Endothelial cell of umbilical vein (primary cell): ENCODE data around the gene MAGI1. TPM values are rescaled to one million over a fixed set of nuclear protein-coding genes. Genes with fewer than 3 reads are reported as not detected.

Source experiments
- BruUV-seq: library from RNA; stranded (reverse); fragments of 400-500 nt; replicated peaks from 2 replicates; lab custom pipeline; 2021; lab: Mats Ljungman, UMichigan
- CTCF ChIA-PET: fragments of 300-600, 350-600 bp; sonication (Branson Sonifier 250); formaldehyde crosslinking; loops from one replicate; lab custom pipeline; 2021; ENCODE audit warnings: antibody characterized with exemption, inconsistent platforms; lab: Charles Lee
- POLR2A ChIA-PET: fragments of 300-600, 350-600 bp; sonication (Branson Sonifier 250); formaldehyde crosslinking; loops from one replicate; lab custom pipeline; 2021; ENCODE audit warnings: antibody characterized with exemption, inconsistent platforms; lab: Charles Lee
- DNase-seq: peaks from one replicate; pipeline ENCODE4 v3.0.0-alpha.2; 2011; ENCODE audit warnings: low read depth, low spot score
- FAIRE-seq: peaks from 2 replicates; lab custom pipeline; 2011; peaks lifted over from hg19 to GRCh38; lab: Jason Lieb, UNC
- H2AFZ ChIP-seq: 2 replicates; pipeline ENCODE4 v1.6.0; 2012; ENCODE audit warnings: low read depth, low read length, control low read depth, inconsistent platforms
- H3K27ac ChIP-seq: 2 replicates; pipeline ENCODE4 v1.5.1; 2011; ENCODE audit warnings: low read depth, mild to moderate bottlenecking, control low read depth, low read length, moderate library complexity; ENCODE audit not compliant: insufficient read depth
- H3K27me3 ChIP-seq, 2 experiments: 2 replicates each; pipeline versions ENCODE4 v1.6.0 to v1.6.1; 2011; ENCODE audit warnings: low read length in 2 of 2, mixed read lengths in 1 of 2; ENCODE audit not compliant: control insufficient read depth in 2 of 2, insufficient read depth in 2 of 2
- H3K36me3 ChIP-seq, 2 experiments: 2 replicates in 1 of 2; 3 replicates in 1 of 2; pipeline ENCODE4 v1.5.1; 2011; ENCODE audit warnings: low read length in 2 of 2, mild to moderate bottlenecking in 1 of 2, moderate library complexity in 1 of 2; ENCODE audit not compliant: control insufficient read depth in 2 of 2, insufficient read depth in 2 of 2; ENCODE audit errors: extremely low read depth in 1 of 2
- H3K4me1 ChIP-seq: 3 replicates; pipeline ENCODE4 v1.5.1; 2011; ENCODE audit warnings: mild to moderate bottlenecking, low read length; ENCODE audit not compliant: control insufficient read depth, insufficient read depth; ENCODE audit errors: extremely low read depth
- H3K4me2 ChIP-seq: 2 replicates; pipeline ENCODE4 v1.6.1; 2011; ENCODE audit warnings: low read length, control low read depth, mixed read lengths; ENCODE audit not compliant: insufficient read depth
- H3K4me3 ChIP-seq, 3 experiments: fragments of 200-600 bp in 1 of 3; sonication (generic), shearing (Covaris generic) in 1 of 3; replicated peaks in 1 of 3; 2 replicates each; pipeline ENCODE4 v1.5.1; 2011 to 2016; ENCODE audit warnings: control low read depth in 3 of 3, low read length in 3 of 3, mild to moderate bottlenecking in 2 of 3, inconsistent platforms in 1 of 3, low read depth in 1 of 3, moderate library complexity in 1 of 3; ENCODE audit not compliant: insufficient read depth in 1 of 3
- H3K79me2 ChIP-seq: 2 replicates; pipeline ENCODE4 v1.6.0; 2012; ENCODE audit warnings: low read length, inconsistent platforms; ENCODE audit not compliant: control insufficient read depth, insufficient read depth
- H3K9ac ChIP-seq: replicated peaks from 2 replicates; pipeline ENCODE3; 2011; ENCODE audit warnings: low read length, control low read depth; ENCODE audit not compliant: insufficient read depth; ENCODE audit errors: extremely low read depth
- H3K9me1 ChIP-seq: replicated peaks from 3 replicates; pipeline ENCODE4 v1.6.0; 2011; ENCODE audit warnings: mild to moderate bottlenecking, low read length; ENCODE audit not compliant: control insufficient read depth, insufficient read depth; ENCODE audit errors: extremely low read depth
- H3K9me3 ChIP-seq: replicated peaks from 2 replicates; pipeline ENCODE4 v1.5.1; 2012; ENCODE audit warnings: low read length, inconsistent platforms; ENCODE audit not compliant: control insufficient read depth, insufficient read depth
- H4K20me1 ChIP-seq: replicated peaks from 2 replicates; pipeline ENCODE3; 2011; ENCODE audit warnings: mild to moderate bottlenecking, low read length; ENCODE audit not compliant: control insufficient read depth, insufficient read depth; ENCODE audit errors: extremely low read depth
- EZH2 ChIP-seq: IDR thresholded peaks from 2 replicates; pipeline ENCODE4 v1.6.1; 2012; ENCODE audit warnings: borderline replicate concordance, low read depth, mild to moderate bottlenecking, moderate library complexity, low read length, inconsistent platforms; ENCODE audit not compliant: severe bottlenecking
- GATA2 ChIP-seq: IDR thresholded peaks from 2 replicates; pipeline ENCODE4 v1.7.0; 2011; ENCODE audit warnings: low read depth, mild to moderate bottlenecking, moderate library complexity, mixed read lengths, low read length; ENCODE audit not compliant: insufficient read length, insufficient read depth
- JUN ChIP-seq: IDR thresholded peaks from 2 replicates; pipeline ENCODE4 v1.6.1; 2011; ENCODE audit warnings: borderline replicate concordance, low read depth; ENCODE audit not compliant: insufficient read length, insufficient read depth
- MYC ChIP-seq: IDR thresholded peaks from one replicate; pipeline ENCODE4 v1.6.1; 2011; ENCODE audit warnings: mild to moderate bottlenecking, low read depth, low read length
- POLR2AphosphoS5 ChIP-seq: IDR thresholded peaks from 2 replicates; pipeline ENCODE4 v1.6.1; 2012; ENCODE audit warnings: low read depth, mild to moderate bottlenecking, control low read depth, low read length, moderate library complexity; ENCODE audit not compliant: insufficient read depth
- dilution Hi-C: fragments of 300-500 bp; cut with MboI; formaldehyde crosslinking; loops from one replicate; pipeline ENCODE4 v1.15.0; 2019; ENCODE audit warnings: low sequenced_read_pairs; ENCODE audit not compliant: extremely low pct_ligation_motif_present
- intact Hi-C: fragments of 100-400 bp; cut with micrococcal nuclease; formaldehyde crosslinking; loops from one replicate; pipeline ENCODE4 v1.10.0; 2022
- polyA plus RNA-seq, 4 experiments: library from polyadenylated mRNA; depleted of rRNA in 3 of 4; stranded (reverse) in 3 of 4; unstranded in 1 of 4; fragments of >200 nt; gene quantifications; 2 replicates each; pipeline versions ENCODE4 v1.2.1 to v1.2.3, GENCODE V29; 2011 to 2012; ENCODE audit warnings: missing spikeins in 1 of 4
- total RNA-seq: library from RNA; stranded (reverse); gene quantifications from 2 replicates; pipeline ENCODE4 v1.2.3, GENCODE V29; 2021
- TF ChIP-seq, protein P1 (sequence below): IDR thresholded peaks from 2 replicates; pipeline ENCODE4 v1.6.1; 2011; ENCODE audit not compliant: insufficient read depth, insufficient read length
- TF ChIP-seq, protein P2 (sequence below), 2 donors: IDR thresholded peaks; 1 replicate in 1 of 2; 2 replicates in 1 of 2; pipeline ENCODE4 v1.5.1; 2011; ENCODE audit warnings: low read length in 2 of 2, mild to moderate bottlenecking in 2 of 2, moderate library complexity in 2 of 2, control low read depth in 1 of 2, inconsistent platforms in 1 of 2, low read depth in 1 of 2; ENCODE audit not compliant: insufficient read depth in 1 of 2; ENCODE audit errors: extremely low read depth in 1 of 2

Gene MAGI1
- total and polyA plus RNA-seq, 2 donors (not counting 3 experiments of a cell fraction or from before 2014, with no cell fraction given): 10.1 to 47.9 TPM

DNA sequence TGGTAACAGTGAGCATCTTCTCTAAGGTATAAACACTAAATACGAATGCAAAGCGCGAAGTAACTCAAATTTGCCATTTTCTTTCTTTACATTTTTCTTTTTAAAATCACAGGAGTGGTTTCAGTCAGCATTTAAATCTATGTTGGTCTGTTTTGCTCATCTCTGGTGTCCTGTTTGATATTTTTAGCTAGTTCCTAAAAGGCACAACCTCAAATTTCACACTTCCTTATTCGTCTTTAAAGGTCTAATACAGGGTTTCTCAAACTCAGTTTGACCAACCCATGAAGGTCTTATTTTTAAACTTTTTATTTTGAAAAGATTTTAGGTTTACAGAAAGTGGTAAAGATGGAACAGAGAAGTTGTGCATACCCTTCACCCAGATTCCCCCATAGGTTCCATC lies 201.1 kb downstream of the MAGI1 start:
- no peak for TF ChIP-seq POLR2AphosphoS5
- TF ChIP-seq, protein P1, sequence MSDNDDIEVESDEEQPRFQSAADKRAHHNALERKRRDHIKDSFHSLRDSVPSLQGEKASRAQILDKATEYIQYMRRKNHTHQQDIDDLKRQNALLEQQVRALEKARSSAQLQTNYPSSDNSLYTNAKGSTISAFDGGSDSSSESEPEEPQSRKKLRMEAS: no peak
- TF ChIP-seq EZH2: no peak
- no peak for TF ChIP-seq GATA2
- TF ChIP-seq, protein P2, sequence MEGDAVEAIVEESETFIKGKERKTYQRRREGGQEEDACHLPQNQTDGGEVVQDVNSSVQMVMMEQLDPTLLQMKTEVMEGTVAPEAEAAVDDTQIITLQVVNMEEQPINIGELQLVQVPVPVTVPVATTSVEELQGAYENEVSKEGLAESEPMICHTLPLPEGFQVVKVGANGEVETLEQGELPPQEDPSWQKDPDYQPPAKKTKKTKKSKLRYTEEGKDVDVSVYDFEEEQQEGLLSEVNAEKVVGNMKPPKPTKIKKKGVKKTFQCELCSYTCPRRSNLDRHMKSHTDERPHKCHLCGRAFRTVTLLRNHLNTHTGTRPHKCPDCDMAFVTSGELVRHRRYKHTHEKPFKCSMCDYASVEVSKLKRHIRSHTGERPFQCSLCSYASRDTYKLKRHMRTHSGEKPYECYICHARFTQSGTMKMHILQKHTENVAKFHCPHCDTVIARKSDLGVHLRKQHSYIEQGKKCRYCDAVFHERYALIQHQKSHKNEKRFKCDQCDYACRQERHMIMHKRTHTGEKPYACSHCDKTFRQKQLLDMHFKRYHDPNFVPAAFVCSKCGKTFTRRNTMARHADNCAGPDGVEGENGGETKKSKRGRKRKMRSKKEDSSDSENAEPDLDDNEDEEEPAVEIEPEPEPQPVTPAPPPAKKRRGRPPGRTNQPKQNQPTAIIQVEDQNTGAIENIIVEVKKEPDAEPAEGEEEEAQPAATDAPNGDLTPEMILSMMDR (IDR thresholded peaks at IDR 0.05; ENCODE audit: extremely low read depth in 1 of 2, insufficient read depth in 1 of 2, low read depth in 1 of 2, low read length in 2 of 2): no peak
- TF ChIP-seq JUN: no peak
- no peak for TF ChIP-seq MYC
- H3K4me1 ChIP-seq: peaks cover 13% of the 10 kb centered on the region
- DNase-seq: no peak
- H3K4me3 ChIP-seq: no peak overlapping the region
- FAIRE-seq: no peak
- H2AFZ ChIP-seq: no peak overlapping the region
- no peak overlapping the region for H3K27ac ChIP-seq
- intact Hi-C loops (no loop called here), dilution Hi-C loops (no loop called here)
- no peak overlapping the region for H3K9ac ChIP-seq
- BruUV-seq: no TSS peak
- no peaks in the 10 kb centered on the region for H3K9me1 ChIP-seq
- no peaks in the 10 kb centered on the region for H3K79me2 ChIP-seq
- H3K36me3 ChIP-seq: no peaks in the 10 kb centered on the region
- no peaks in the 10 kb centered on the region for H3K9me3 ChIP-seq
- no peaks in the 10 kb centered on the region for H4K20me1 ChIP-seq
- POLR2A ChIA-PET: no interaction called here
- H3K27me3 ChIP-seq: no peaks in the 10 kb centered on the region
- CTCF ChIA-PET: no interaction called here
- no peak overlapping the region for H3K4me2 ChIP-seq
